SU-DHL-6 (cell line): ENCODE results near the gene UCP2.

ENCODE experiments used
- H2AFZ ChIP-seq: fragments of 200-600 bp; sonication (generic); 2 replicates; pipeline ENCODE4 v1.6.1; 2014; ENCODE audit warnings: low read depth, mild to moderate bottlenecking, moderate library complexity, mixed read lengths, antibody characterized with exemption, low read length; ENCODE audit not compliant: severe bottlenecking
- H3F3A ChIP-seq: fragments of 200-600 bp; shearing (Covaris generic); 2 replicates; pipeline ENCODE4 v1.6.0; 2016; ENCODE audit warnings: antibody characterized with exemption, mild to moderate bottlenecking; ENCODE audit not compliant: insufficient read depth
- H3K27ac ChIP-seq: fragments of 200-600 bp; sonication (generic); 2 replicates; pipeline ENCODE4 v1.5.1; 2016; ENCODE audit warnings: low read depth, mild to moderate bottlenecking, low read length, moderate library complexity, mixed read lengths
- H3K27me3 ChIP-seq: fragments of 200-600 bp; sonication (generic), shearing (Covaris generic); 2 replicates; pipeline ENCODE4 v1.6.0; 2014; ENCODE audit warnings: mild to moderate bottlenecking, low read length
- H3K36me3 ChIP-seq: fragments of 200-600 bp; sonication (generic); 2 replicates; pipeline ENCODE4 v1.6.1; 2014; ENCODE audit warnings: mild to moderate bottlenecking, low read length, mixed read lengths
- H3K4me2 ChIP-seq: fragments of 300-600, 200-600 bp; shearing (Covaris generic), sonication (generic); 2 replicates; pipeline ENCODE4 v1.6.0; 2014; ENCODE audit warnings: low read length, low read depth, mild to moderate bottlenecking; ENCODE audit not compliant: poor library complexity, severe bottlenecking
- H3K4me3 ChIP-seq: fragments of 200-600 bp; sonication (generic); 2 replicates; pipeline ENCODE4 v1.5.1; 2014; ENCODE audit warnings: antibody characterized with exemption, low read length, mild to moderate bottlenecking, mixed read lengths; ENCODE audit not compliant: insufficient read depth, poor library complexity, severe bottlenecking
- H3K79me2 ChIP-seq: fragments of 200-600 bp; sonication (generic); 2 replicates; pipeline ENCODE4 v1.6.1; 2014; ENCODE audit warnings: mild to moderate bottlenecking, low read length, moderate library complexity; ENCODE audit not compliant: insufficient read depth
- H3K9ac ChIP-seq: fragments of 200-600 bp; sonication (generic); 2 replicates; pipeline ENCODE4 v1.7.0; 2014; ENCODE audit warnings: mild to moderate bottlenecking, low read length
- H3K9me2 ChIP-seq: fragments of 200-600 bp; sonication (generic); replicated peaks from 2 replicates; pipeline ENCODE4 v1.6.1; 2014; ENCODE audit warnings: low read length; ENCODE audit not compliant: insufficient read depth
- H3K9me3 ChIP-seq: fragments of 200-600 bp; sonication (generic); 2 replicates; pipeline ENCODE4 v1.6.1; 2014; ENCODE audit warnings: low read length, mixed read lengths; ENCODE audit not compliant: insufficient read depth
- H4K20me1 ChIP-seq: fragments of 200-600 bp; sonication (generic); 2 replicates; pipeline ENCODE4 v1.6.1; 2014; ENCODE audit warnings: low read depth, mild to moderate bottlenecking, antibody characterized with exemption, low read length, moderate library complexity, mixed read lengths
- CTCF ChIP-seq: fragments of 200-600 bp; sonication (generic); IDR thresholded peaks from one replicate; pipeline ENCODE4 v1.5.1; 2017; ENCODE audit warnings: antibody characterized with exemption, mild to moderate bottlenecking, low read length, moderate library complexity; ENCODE audit not compliant: insufficient read depth, poor library complexity, severe bottlenecking
- EZH2phosphoT487 ChIP-seq: fragments of 200-600 bp; sonication (generic), shearing (Covaris generic); conservative IDR thresholded peaks from 2 replicates; pipeline ENCODE4 v1.6.1; 2018; ENCODE audit warnings: mild to moderate bottlenecking, antibody characterized with exemption, low read length, moderate library complexity, mixed read lengths

UCP2 gene

GRCh38 chr11:74009675-74010305, 27.1 kb upstream of the UCP2 start:
- no peak overlapping the region for H3K4me3 ChIP-seq
- H3K79me2 ChIP-seq: no peaks in the 10 kb centered on the region
- H3K9ac ChIP-seq: no peak overlapping the region
- no peak overlapping the region for H3K27ac ChIP-seq
- no peak overlapping the region for H2AFZ ChIP-seq
- H3K9me3 ChIP-seq: no peaks in the 10 kb centered on the region
- H3K27me3 ChIP-seq: no peaks in the 10 kb centered on the region
- no peak overlapping the region for H3K4me2 ChIP-seq
- H4K20me1 ChIP-seq: no peaks in the 10 kb centered on the region
- TF ChIP-seq EZH2phosphoT487: no peak
- no peak for TF ChIP-seq CTCF
- no peaks in the 10 kb centered on the region for H3F3A ChIP-seq
- H3K9me2 ChIP-seq: no peaks in the 10 kb centered on the region
- no peaks in the 10 kb centered on the region for H3K36me3 ChIP-seq

- no peak overlapping the region for H3K4me2 ChIP-seq
- no peaks in the 10 kb centered on the region for H3F3A ChIP-seq
These were observed 26.5 kb upstream of the UCP2 start for GRCh38 chr11:74009230-74009547.

GRCh38 chr11:74008373-74009229, 26.0 kb upstream of the UCP2 start, which contains the start of gene UCP3:
TSS of gene UCP3 (minus strand) at chr11:74009085. CDS start at chr11:74007042, 2,043 bp downstream.
- no peaks in the 10 kb centered on the region for H3K36me3 ChIP-seq
- H3K4me2 ChIP-seq: no peak within 1 kb of the TSS
- H3K9me3 ChIP-seq: no peaks in the 10 kb centered on the region
- H2AFZ ChIP-seq: no peak within 1 kb of the TSS
- no peak within 1 kb of the TSS for H3K9ac ChIP-seq
- TF ChIP-seq CTCF: no peak
- no peak for TF ChIP-seq EZH2phosphoT487
- H3K9me2 ChIP-seq: no peaks in the 10 kb centered on the region
- H3K27me3 ChIP-seq: no peaks in the 10 kb centered on the region
- no peaks in the 10 kb centered on the region for H3K79me2 ChIP-seq
- H3K27ac ChIP-seq: no peak within 1 kb of the TSS
- no peaks in the 10 kb centered on the region for H3F3A ChIP-seq
- H4K20me1 ChIP-seq: no peaks in the 10 kb centered on the region
- no peak within 1 kb of the TSS for H3K4me3 ChIP-seq

More at GRCh38 chr11:74009230-74009547, 26.5 kb upstream of the UCP2 start:
- Histone ChIP-seq H4K20me1 (no peaks in the 10 kb centered on the region), H2AFZ (no peak overlapping the region), H3K9me2 (no peaks in the 10 kb centered on the region), H3K79me2 (no peaks in the 10 kb centered on the region), H3K36me3 (no peaks in the 10 kb centered on the region), H3K27ac (no peak overlapping the region), H3K9me3 (no peaks in the 10 kb centered on the region), H3K4me3 (no peak overlapping the region), H3K9ac (no peak overlapping the region), H3K27me3 (no peaks in the 10 kb centered on the region)
- TF ChIP-seq CTCF (no peak), EZH2phosphoT487 (no peak)
